DMS53 treated with DMSO at 0.1 percent for 48 hours (cell line): ENCODE measurements around the gene BRPF3.

Source experiments
- DNase-seq: peaks from one replicate; lab custom pipeline; 2025; ENCODE audit not compliant: unreplicated experiment; lab: John Stamatoyannopoulos, UW

Gene BRPF3

GRCh38 chr6:36196113-36196879, at the start of gene BRPF3:
Gene BRPF3, plus strand, starts transcription at chr6:36196744. Its CDS starts 3,579 bp downstream, at chr6:36200323.
- peak; percentile 57 for DNase-seq

GRCh38 chr6:36147294-36147693, 49.2 kb upstream of the BRPF3 start:
- DNase-seq, result no peak

- DNase-seq, result no peak
These were observed 47.1 kb upstream of the BRPF3 start for GRCh38 chr6:36149476-36149875.

- DNase-seq, result no peak
These were observed 46.3 kb upstream of the BRPF3 start for GRCh38 chr6:36150283-36150682.

GRCh38 chr6:36154286-36154685, 42.3 kb upstream of the BRPF3 start:
- no peak for DNase-seq

- no peak for DNase-seq
These were observed 40.9 kb upstream of the BRPF3 start for GRCh38 chr6:36155662-36156061.

GRCh38 chr6:36160147-36160760, 36.3 kb upstream of the BRPF3 start:
- no peak for DNase-seq

GRCh38 chr6:36169023-36170007, 27.2 kb upstream of the BRPF3 start:
- no peak for DNase-seq

GRCh38 chr6:36170704-36171103, 25.8 kb upstream of the BRPF3 start:
- DNase-seq, result no peak

- no peak for DNase-seq
These were observed 25.0 kb upstream of the BRPF3 start for GRCh38 chr6:36171573-36171972.

GRCh38 chr6:36177166-36177565, 19.4 kb upstream of the BRPF3 start:
- no peak for DNase-seq

GRCh38 chr6:36178544-36178943, 18.0 kb upstream of the BRPF3 start:
- no peak for DNase-seq

GRCh38 chr6:36180126-36180525, 16.4 kb upstream of the BRPF3 start:
- no peak for DNase-seq

GRCh38 chr6:36184311-36184710, 12.2 kb upstream of the BRPF3 start:
- no peak for DNase-seq

- no peak for DNase-seq
These were observed 10.3 kb upstream of the BRPF3 start for GRCh38 chr6:36186199-36186598.

GRCh38 chr6:36187446-36187845, 9.1 kb upstream of the BRPF3 start:
- no peak for DNase-seq

GRCh38 chr6:36195471-36196112, 952 bp upstream of the BRPF3 start:
- DNase-seq, result peak; percentile 9

GRCh38 chr6:36196880-36197548, 470 bp downstream of the BRPF3 start:
- peak; percentile 80 for DNase-seq

- DNase-seq, result no peak
These were observed 1.2 kb downstream of the BRPF3 start for GRCh38 chr6:36197739-36198221.

GRCh38 chr6:36198986-36199385, 2.4 kb downstream of the BRPF3 start:
- DNase-seq, result no peak
